A673 (cell line): Measurements from ENCODE around the gene FILIP1.

Source experiments
- CTCF ChIP-seq: fragments of 300-800, 200-600 bp; sonication (generic); conservative IDR thresholded peaks from 2 replicates; pipeline ENCODE4 v1.5.1; 2017; ENCODE audit warnings: low read depth, mild to moderate bottlenecking, antibody characterized with exemption, low read length, moderate library complexity, mixed read lengths
- EZH2 ChIP-seq: fragments of 200-600 bp; sonication (generic); IDR thresholded peaks from 2 replicates; pipeline ENCODE4 v1.6.1; 2017; ENCODE audit warnings: borderline replicate concordance, low read depth, mild to moderate bottlenecking, mixed read lengths, antibody characterized with exemption, low read length; ENCODE audit not compliant: poor library complexity, severe bottlenecking

- TF ChIP-seq CTCF (no peak), EZH2 (no peak)
Measured at GRCh38 chr6:75486850-75487518, 6.6 kb downstream of the FILIP1 start.
